T-helper 2 cell treated with Interferon-gamma antibody and Interleukin-4, amounts not matched to agents 5 μg/mL and 100 μg/mL, for 36 hours (primary cell): ENCODE measurements around the gene DIAPH1.

Experiments used
- DNase-seq: peaks from one replicate; pipeline ENCODE4 v3.0.0; 2021; ENCODE audit warnings: low spot score
- H3K27ac Mint-ChIP-seq: one replicate; pipeline ENCODE4 v1.8.0; 2021; ENCODE audit warnings: mild to moderate bottlenecking, mixed read lengths
- H3K27me3 Mint-ChIP-seq: one replicate; pipeline ENCODE4 v1.8.0; 2021; ENCODE audit warnings: low read depth, mixed read lengths
- H3K36me3 Mint-ChIP-seq: one replicate; pipeline ENCODE4 v1.8.0; 2021; ENCODE audit warnings: low read depth, mixed read lengths
- H3K4me1 Mint-ChIP-seq: one replicate; pipeline ENCODE4 v1.8.0; 2021; ENCODE audit warnings: low read depth, mixed read lengths
- H3K4me3 Mint-ChIP-seq: one replicate; pipeline ENCODE4 v1.8.0; 2022; ENCODE audit warnings: mild to moderate bottlenecking, moderate library complexity, mixed read lengths
- H3K9me3 Mint-ChIP-seq: one replicate; pipeline ENCODE4 v1.8.0; 2021; ENCODE audit warnings: mixed read lengths

Gene DIAPH1

GRCh38 chr5:141521244-141521781, 97.5 kb downstream of the DIAPH1 start:
- DNase-seq, result no peak
- Mint-ChIP-seq H3K4me3 (no peak overlapping the region), H3K4me1 (peaks cover 13% of the 10 kb centered on the region), H3K27me3 (no peaks in the 10 kb centered on the region), H3K9me3 (no peaks in the 10 kb centered on the region), H3K27ac (no peak overlapping the region), H3K36me3 (peaks cover 75% of the 10 kb centered on the region)

GRCh38 chr5:141519605-141520565, 98.9 kb downstream of the DIAPH1 start:
- Mint-ChIP-seq H3K27me3 (no peaks in the 10 kb centered on the region), H3K4me1 (peaks cover 16% of the 10 kb centered on the region), H3K36me3 (peaks cover 74% of the 10 kb centered on the region), H3K27ac (no peak overlapping the region), H3K9me3 (no peaks in the 10 kb centered on the region), H3K4me3 (no peak overlapping the region)
- no peak for DNase-seq

- Mint-ChIP-seq H3K4me1 (peaks cover 25% of the 10 kb centered on the region), H3K9me3 (no peaks in the 10 kb centered on the region), H3K27me3 (no peaks in the 10 kb centered on the region), H3K4me3 (no peak overlapping the region), H3K27ac (no peak overlapping the region), H3K36me3 (peaks cover 68% of the 10 kb centered on the region)
- no peak for DNase-seq
Observed at GRCh38 chr5:141518618-141519015, 100.2 kb downstream of the DIAPH1 start.

- Mint-ChIP-seq H3K27me3 (no peaks in the 10 kb centered on the region), H3K36me3 (peaks cover 66% of the 10 kb centered on the region), H3K4me1 (peaks cover 28% of the 10 kb centered on the region)
Observed at GRCh38 chr5:141517880-141518617, 100.8 kb downstream of the DIAPH1 start.

GRCh38 chr5:141517312-141517711, 101.5 kb downstream of the DIAPH1 start:
- Mint-ChIP-seq H3K9me3 (no peaks in the 10 kb centered on the region), H3K4me1 (peaks cover 31% of the 10 kb centered on the region), H3K27ac (no peak overlapping the region), H3K27me3 (no peaks in the 10 kb centered on the region), H3K4me3 (no peak overlapping the region), H3K36me3 (peaks cover 63% of the 10 kb centered on the region)
- no peak for DNase-seq

More at GRCh38 chr5:141517880-141518617, 100.8 kb downstream of the DIAPH1 start:
- Mint-ChIP-seq H3K27ac (no peak overlapping the region), H3K4me3 (no peak overlapping the region), H3K9me3 (no peaks in the 10 kb centered on the region)
- no peak for DNase-seq

DNA sequence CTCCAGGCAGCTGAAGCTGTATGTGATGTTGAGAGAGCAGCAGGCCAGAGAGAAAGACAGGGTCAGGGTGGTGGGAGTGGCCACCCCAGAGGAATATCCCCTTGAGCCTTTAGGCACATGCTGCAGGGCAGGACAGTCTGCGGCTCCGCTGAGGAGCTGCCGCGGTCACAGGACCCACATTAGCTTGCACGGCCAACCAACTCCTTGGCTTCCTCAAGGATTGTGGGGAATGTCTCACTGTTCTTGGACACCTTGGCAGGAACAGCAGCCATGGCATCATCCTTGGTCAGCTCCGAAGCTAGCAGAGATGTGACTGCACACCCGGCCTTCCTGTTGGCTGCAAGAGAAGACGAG, 102.2 kb downstream of the DIAPH1 start:
- no peak for DNase-seq
- Mint-ChIP-seq H3K4me3 (no peak overlapping the region), H3K27ac (no peak overlapping the region), H3K4me1 (peaks cover 27% of the 10 kb centered on the region), H3K27me3 (no peaks in the 10 kb centered on the region), H3K9me3 (no peaks in the 10 kb centered on the region), H3K36me3 (peaks cover 60% of the 10 kb centered on the region)

DNA sequence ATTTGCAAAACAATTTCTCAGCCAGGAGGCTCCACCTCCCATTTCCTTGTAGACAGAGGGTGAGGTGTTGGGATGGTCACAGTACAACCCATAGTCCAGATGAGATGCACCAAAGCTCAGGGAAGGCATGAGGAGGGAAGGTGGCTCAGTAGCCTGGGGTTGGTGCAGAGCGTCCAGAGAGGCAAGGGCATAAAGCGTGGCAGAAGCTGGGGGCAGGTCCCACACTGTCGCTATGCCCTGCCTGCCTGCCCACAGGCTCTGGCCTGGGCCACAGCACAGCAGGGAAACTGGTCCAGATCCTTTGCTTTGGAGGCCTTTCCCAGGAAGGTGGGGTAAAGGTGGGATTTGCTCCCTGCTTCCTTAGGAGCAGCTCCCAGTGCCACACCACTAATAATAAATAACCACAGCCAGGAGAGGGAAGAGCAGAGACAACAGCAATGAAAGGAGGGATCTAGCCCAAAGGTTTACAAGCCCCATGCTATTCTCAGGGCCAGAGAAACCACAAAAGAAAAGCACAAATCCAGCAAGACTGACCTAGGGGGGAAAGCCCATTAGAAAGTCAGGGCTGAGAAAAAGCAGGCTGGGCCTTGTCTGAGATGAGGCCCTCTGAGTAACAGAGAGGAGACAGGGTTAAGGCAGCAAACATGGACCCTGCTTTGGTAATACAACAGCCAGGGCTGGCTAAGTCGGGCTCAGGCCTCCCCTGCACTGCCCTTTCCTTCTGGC, 102.7 kb downstream of the DIAPH1 start:
- peaks cover 60% of the 10 kb centered on the region for H3K36me3 Mint-ChIP-seq
- no peaks in the 10 kb centered on the region for H3K27me3 Mint-ChIP-seq
- H3K4me3 Mint-ChIP-seq, result no peak overlapping the region
- H3K27ac Mint-ChIP-seq, result peak overlapping the region; percentile 23
- DNase-seq, result no peak
- H3K4me1 Mint-ChIP-seq, result peaks cover 23% of the 10 kb centered on the region
- no peaks in the 10 kb centered on the region for H3K9me3 Mint-ChIP-seq

DNA sequence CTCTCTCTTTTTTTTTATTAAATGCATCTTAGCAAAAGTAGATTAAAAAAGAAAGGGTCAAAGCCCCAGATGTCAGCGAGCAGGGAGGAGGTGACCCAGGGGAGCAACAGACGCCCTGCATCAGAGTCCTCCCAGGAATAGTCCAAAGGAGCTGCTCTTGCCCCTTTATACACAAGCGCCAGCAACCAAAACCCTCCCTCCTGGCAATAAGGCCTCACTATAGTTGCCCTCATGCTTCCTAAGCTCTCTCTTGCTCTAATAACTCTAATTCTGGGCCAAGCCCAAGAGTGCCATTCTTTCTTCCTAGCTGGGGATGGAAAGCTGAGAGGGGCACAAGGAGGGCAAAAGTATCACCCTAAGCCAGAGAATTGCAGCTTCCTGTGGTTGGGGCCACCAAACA, 103.7 kb downstream of the DIAPH1 start:
- Mint-ChIP-seq H3K4me1 (peaks cover 23% of the 10 kb centered on the region), H3K9me3 (no peaks in the 10 kb centered on the region), H3K27me3 (no peaks in the 10 kb centered on the region), H3K27ac (peak overlapping the region; percentile 46), H3K36me3 (peaks cover 54% of the 10 kb centered on the region), H3K4me3 (no peak overlapping the region)
- DNase-seq, result no peak

GRCh38 chr5:141514330-141515133, 104.3 kb downstream of the DIAPH1 start:
- no peak overlapping the region for H3K4me3 Mint-ChIP-seq
- peak overlapping the region; percentile 52 for H3K27ac Mint-ChIP-seq
- H3K36me3 Mint-ChIP-seq, result peaks cover 48% of the 10 kb centered on the region
- H3K4me1 Mint-ChIP-seq, result peaks cover 23% of the 10 kb centered on the region
- H3K9me3 Mint-ChIP-seq, result no peaks in the 10 kb centered on the region
- H3K27me3 Mint-ChIP-seq, result no peaks in the 10 kb centered on the region
- no peak for DNase-seq

GRCh38 chr5:141513627-141514329, 105.0 kb downstream of the DIAPH1 start:
- peak; percentile 58 for DNase-seq
- Mint-ChIP-seq H3K4me3 (peak overlapping the region; percentile 80), H3K4me1 (peaks cover 26% of the 10 kb centered on the region), H3K27ac (peak overlapping the region; percentile 56), H3K36me3 (peaks cover 41% of the 10 kb centered on the region), H3K9me3 (no peaks in the 10 kb centered on the region), H3K27me3 (no peaks in the 10 kb centered on the region)

GRCh38 chr5:141512911-141513626, 105.7 kb downstream of the DIAPH1 start:
- H3K4me3 Mint-ChIP-seq, result peak overlapping the region; percentile 80

GRCh38 chr5:141512390-141512910, 106.3 kb downstream of the DIAPH1 start:
- Mint-ChIP-seq H3K4me1 (peaks cover 26% of the 10 kb centered on the region), H3K9me3 (no peaks in the 10 kb centered on the region), H3K27ac (peak overlapping the region; percentile 47), H3K4me3 (peak overlapping the region; percentile 80), H3K36me3 (peaks cover 29% of the 10 kb centered on the region), H3K27me3 (no peaks in the 10 kb centered on the region)
- DNase-seq, result peak; percentile 77

More at GRCh38 chr5:141512911-141513626, 105.7 kb downstream of the DIAPH1 start:
- H3K9me3 Mint-ChIP-seq, result no peaks in the 10 kb centered on the region
- peak overlapping the region; percentile 77 for H3K27ac Mint-ChIP-seq
- DNase-seq, result peak; percentile 27
- H3K4me1 Mint-ChIP-seq, result peaks cover 26% of the 10 kb centered on the region
- peaks cover 35% of the 10 kb centered on the region for H3K36me3 Mint-ChIP-seq
- H3K27me3 Mint-ChIP-seq, result no peaks in the 10 kb centered on the region
